ELR (cell line): Measurements from ENCODE around the gene TAF15.

Experiments
- DNase-seq: peaks from one replicate; pipeline ENCODE4 v3.0.0-alpha.2; 2015; ENCODE audit warnings: low read depth

Gene TAF15

GRCh38 chr17:35872196-35872980 lies 63.1 kb downstream of the TAF15 start:
- no peak for DNase-seq

GRCh38 chr17:35875072-35875799 lies 66.0 kb downstream of the TAF15 start:
- no peak for DNase-seq

- no peak for DNase-seq
These were observed 66.5 kb downstream of the TAF15 start for GRCh38 chr17:35875800-35876139.

GRCh38 chr17:35876534-35876933 lies 67.2 kb downstream of the TAF15 start:
- no peak for DNase-seq

- no peak for DNase-seq
These were observed 68.2 kb downstream of the TAF15 start for GRCh38 chr17:35877345-35878029.

GRCh38 chr17:35878361-35878760 lies 69.1 kb downstream of the TAF15 start:
- no peak for DNase-seq

GRCh38 chr17:35879773-35880654 lies 70.7 kb downstream of the TAF15 start, which contains the start of gene CCL5:
Gene CCL5, minus strand, starts transcription at chr17:35880360.
- peak; percentile 48 for DNase-seq

GRCh38 chr17:35889241-35889640 lies 80.0 kb downstream of the TAF15 start:
- no peak for DNase-seq

- peak; percentile 42 for DNase-seq
These were observed 80.8 kb downstream of the TAF15 start for GRCh38 chr17:35889818-35890773.

GRCh38 chr17:35890774-35891155 lies 81.5 kb downstream of the TAF15 start:
- no peak for DNase-seq

- no peak for DNase-seq
These were observed 82.0 kb downstream of the TAF15 start for GRCh38 chr17:35891269-35891668.

GRCh38 chr17:35892091-35893035 lies 83.1 kb downstream of the TAF15 start:
- DNase-seq = peak; percentile 31

- DNase-seq = no peak
These were observed 84.5 kb downstream of the TAF15 start for GRCh38 chr17:35893751-35894150.

- no peak for DNase-seq
These were observed 84.9 kb downstream of the TAF15 start for GRCh38 chr17:35894206-35894605.

- DNase-seq = no peak
These were observed 86.6 kb downstream of the TAF15 start for GRCh38 chr17:35895636-35896587.
